Caco-2 (cell line): Measurements from ENCODE around the gene CHAF1A. TPM values are rescaled to one million over a fixed set of nuclear protein-coding genes. Genes with fewer than 3 reads are reported as not detected.

ENCODE experiments used
- BruUV-seq: library from RNA; stranded (reverse); fragments of 400-500 nt; replicated peaks from 2 replicates; lab custom pipeline; 2021; lab: Mats Ljungman, UMichigan
- CTCF ChIA-PET: fragments of 300-600 bp; sonication (Branson Sonifier 250); formaldehyde crosslinking; loops from one replicate; lab custom pipeline; 2022; ENCODE audit warnings: antibody characterized with exemption; lab: Charles Lee
- POLR2A ChIA-PET: fragments of 300-600 bp; sonication (Branson Sonifier 250); formaldehyde crosslinking; loops from one replicate; lab custom pipeline; 2022; ENCODE audit warnings: antibody characterized with exemption; lab: Charles Lee
- DNase-seq, 2 experiments: peaks; one replicate each; pipeline versions ENCODE4 v3.0.0 to v3.0.0-alpha.2; 2020 to 2022
- H3K27me3 ChIP-seq: replicated peaks from 2 replicates; pipeline ENCODE4 v1.6.0; 2011; ENCODE audit warnings: low read length; ENCODE audit not compliant: control insufficient read depth, insufficient read depth
- H3K36me3 ChIP-seq: 2 replicates; pipeline ENCODE4 v1.5.1; 2011; ENCODE audit warnings: low read length; ENCODE audit not compliant: control insufficient read depth, insufficient read depth
- H3K4me1 ChIP-seq: fragments of 250-450 bp; sonication (Bioruptor Pico); 2 replicates; pipeline ENCODE4 v1.5.1; 2020; ENCODE audit warnings: mild to moderate bottlenecking
- H3K4me3 ChIP-seq: 2 replicates; pipeline ENCODE4 v1.5.1; 2011; ENCODE audit warnings: low read depth, mild to moderate bottlenecking, control low read depth, low read length
- H3K9me3 ChIP-seq: fragments of 250-450 bp; sonication (Bioruptor Pico); 2 replicates; pipeline ENCODE4 v1.5.1; 2020; ENCODE audit warnings: mild to moderate bottlenecking, moderate library complexity
- H3K27ac Mint-ChIP-seq: one replicate; pipeline ENCODE4 v1.8.0; 2022; ENCODE audit warnings: mixed read lengths; ENCODE audit not compliant: unreplicated experiment
- H3K27me3 Mint-ChIP-seq: one replicate; pipeline ENCODE4 v1.8.0; 2022; ENCODE audit warnings: mixed read lengths; ENCODE audit not compliant: insufficient read depth, unreplicated experiment
- H3K36me3 Mint-ChIP-seq: one replicate; pipeline ENCODE4 v1.8.0; 2022; ENCODE audit warnings: mild to moderate bottlenecking, mixed read lengths; ENCODE audit not compliant: insufficient read depth, unreplicated experiment
- H3K4me1 Mint-ChIP-seq: one replicate; pipeline ENCODE4 v1.8.0; 2022; ENCODE audit warnings: low read depth, mixed read lengths; ENCODE audit not compliant: unreplicated experiment
- H3K4me3 Mint-ChIP-seq: one replicate; pipeline ENCODE4 v1.8.0; 2022; ENCODE audit warnings: mild to moderate bottlenecking, moderate library complexity, mixed read lengths; ENCODE audit not compliant: unreplicated experiment
- H3K9me3 Mint-ChIP-seq: one replicate; pipeline ENCODE4 v1.8.0; 2022; ENCODE audit warnings: mixed read lengths; ENCODE audit not compliant: unreplicated experiment
- intact Hi-C: fragments of 100-400 bp; cut with micrococcal nuclease; formaldehyde crosslinking; loops from one replicate; pipeline ENCODE4 v1.10.0; 2022; ENCODE audit not compliant: unreplicated experiment
- total RNA-seq: library from RNA; stranded (reverse); gene quantifications from 2 replicates; pipeline ENCODE4 v1.2.3, GENCODE V29; 2022
- TF ChIP-seq, protein P1 (sequence below), 2 experiments: fragments of 200-600 bp in 1 of 2; IDR thresholded peaks; 1 replicate in 1 of 2; 2 replicates in 1 of 2; pipeline versions ENCODE4 v1.5.1 to v1.8.0; 2011 to 2022; ENCODE audit warnings: antibody characterized with exemption in 1 of 2, control low read depth in 1 of 2, inconsistent platforms in 1 of 2, low read depth in 1 of 2, low read length in 1 of 2, mild to moderate bottlenecking in 1 of 2, moderate library complexity in 1 of 2; ENCODE audit not compliant: insufficient read depth in 1 of 2, severe bottlenecking in 1 of 2, unreplicated experiment in 1 of 2

Gene CHAF1A
- total RNA-seq, 1 experiment from 2014 or later, result 63.1 TPM

- Mint-ChIP-seq H3K27me3 (no peaks in the 10 kb centered on the region), H3K36me3 (peaks cover 13% of the 10 kb centered on the region), H3K27ac (no peak overlapping the region), H3K9me3 (no peaks in the 10 kb centered on the region), H3K4me1 (peaks cover 6% of the 10 kb centered on the region), H3K4me3 (peak overlapping the region; percentile 44)
- ChIA-PET CTCF (no interaction called here), POLR2A (no interaction called here)
- Histone ChIP-seq H3K27me3 (no peaks in the 10 kb centered on the region), H3K9me3 (no peaks in the 10 kb centered on the region), H3K4me1 (peaks cover 4% of the 10 kb centered on the region; the same call in 1 of the 2 replicates), H3K4me3 (no peak overlapping the region; the same call in 1 of the 2 replicates), H3K36me3 (no peaks in the 10 kb centered on the region; the same call in 1 of the 2 replicates)
- BruUV-seq, result no TSS peak
- DNase-seq, result no peak
- TF ChIP-seq, protein P1, sequence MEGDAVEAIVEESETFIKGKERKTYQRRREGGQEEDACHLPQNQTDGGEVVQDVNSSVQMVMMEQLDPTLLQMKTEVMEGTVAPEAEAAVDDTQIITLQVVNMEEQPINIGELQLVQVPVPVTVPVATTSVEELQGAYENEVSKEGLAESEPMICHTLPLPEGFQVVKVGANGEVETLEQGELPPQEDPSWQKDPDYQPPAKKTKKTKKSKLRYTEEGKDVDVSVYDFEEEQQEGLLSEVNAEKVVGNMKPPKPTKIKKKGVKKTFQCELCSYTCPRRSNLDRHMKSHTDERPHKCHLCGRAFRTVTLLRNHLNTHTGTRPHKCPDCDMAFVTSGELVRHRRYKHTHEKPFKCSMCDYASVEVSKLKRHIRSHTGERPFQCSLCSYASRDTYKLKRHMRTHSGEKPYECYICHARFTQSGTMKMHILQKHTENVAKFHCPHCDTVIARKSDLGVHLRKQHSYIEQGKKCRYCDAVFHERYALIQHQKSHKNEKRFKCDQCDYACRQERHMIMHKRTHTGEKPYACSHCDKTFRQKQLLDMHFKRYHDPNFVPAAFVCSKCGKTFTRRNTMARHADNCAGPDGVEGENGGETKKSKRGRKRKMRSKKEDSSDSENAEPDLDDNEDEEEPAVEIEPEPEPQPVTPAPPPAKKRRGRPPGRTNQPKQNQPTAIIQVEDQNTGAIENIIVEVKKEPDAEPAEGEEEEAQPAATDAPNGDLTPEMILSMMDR (IDR thresholded peaks at IDR 0.05; ENCODE audit: insufficient read depth in 1 of 2, low read depth in 1 of 2, low read length in 1 of 2, severe bottlenecking in 1 of 2, unreplicated experiment in 1 of 2), result no peak
- intact Hi-C loops, result no loop called here
Observed at GRCh38 chr19:4473763-4474513, 71.5 kb downstream of the CHAF1A start.

DNA sequence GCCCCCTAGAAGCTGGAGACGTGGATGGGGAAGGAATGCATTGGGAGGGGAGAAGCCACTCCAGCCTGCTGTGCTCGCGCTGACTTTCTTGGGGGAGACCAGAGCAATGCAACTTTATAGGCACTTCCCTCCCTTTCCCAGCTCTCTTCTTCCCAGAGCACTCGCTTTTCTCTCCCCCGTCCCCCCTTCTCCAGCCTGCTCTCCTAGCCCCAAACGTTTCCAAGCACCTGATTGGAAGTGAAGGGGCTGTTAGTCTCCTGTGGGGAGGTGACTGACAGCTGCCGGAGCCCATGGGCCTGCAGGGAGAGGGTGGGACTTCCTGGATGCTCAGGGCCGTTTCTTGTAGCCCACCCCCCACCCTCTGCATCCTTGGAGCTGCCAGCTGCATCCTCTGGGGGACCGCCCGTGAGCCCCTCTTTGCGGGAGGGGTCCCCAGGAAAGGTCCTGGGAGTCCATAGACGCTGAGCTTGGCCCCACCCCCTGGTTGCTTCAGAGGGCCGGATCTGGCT, 72.1 kb downstream of the CHAF1A start:
- H3K36me3 Mint-ChIP-seq, result peaks cover 13% of the 10 kb centered on the region
- H3K4me3 Mint-ChIP-seq, result peak overlapping the region; percentile 44
- H3K27ac Mint-ChIP-seq, result no peak overlapping the region
- H3K36me3 ChIP-seq, result no peaks in the 10 kb centered on the region; the same call in 1 of the 2 replicates
- CTCF ChIA-PET, result no interaction called here
- DNase-seq, result no peak
- POLR2A ChIA-PET, result no interaction called here
- H3K9me3 ChIP-seq, result no peaks in the 10 kb centered on the region
- TF ChIP-seq, protein P1 (IDR thresholded peaks at IDR 0.05; ENCODE audit: insufficient read depth in 1 of 2, low read depth in 1 of 2, low read length in 1 of 2, severe bottlenecking in 1 of 2, unreplicated experiment in 1 of 2), result no peak
- peaks cover 4% of the 10 kb centered on the region; the same call in 1 of the 2 replicates for H3K4me1 ChIP-seq
- no peaks in the 10 kb centered on the region for H3K27me3 ChIP-seq
- peaks cover 6% of the 10 kb centered on the region for H3K4me1 Mint-ChIP-seq
- H3K9me3 Mint-ChIP-seq, result no peaks in the 10 kb centered on the region
- intact Hi-C loops, result no loop called here
- H3K4me3 ChIP-seq, result no peak overlapping the region
- BruUV-seq, result no TSS peak
- no peaks in the 10 kb centered on the region for H3K27me3 Mint-ChIP-seq

DNA sequence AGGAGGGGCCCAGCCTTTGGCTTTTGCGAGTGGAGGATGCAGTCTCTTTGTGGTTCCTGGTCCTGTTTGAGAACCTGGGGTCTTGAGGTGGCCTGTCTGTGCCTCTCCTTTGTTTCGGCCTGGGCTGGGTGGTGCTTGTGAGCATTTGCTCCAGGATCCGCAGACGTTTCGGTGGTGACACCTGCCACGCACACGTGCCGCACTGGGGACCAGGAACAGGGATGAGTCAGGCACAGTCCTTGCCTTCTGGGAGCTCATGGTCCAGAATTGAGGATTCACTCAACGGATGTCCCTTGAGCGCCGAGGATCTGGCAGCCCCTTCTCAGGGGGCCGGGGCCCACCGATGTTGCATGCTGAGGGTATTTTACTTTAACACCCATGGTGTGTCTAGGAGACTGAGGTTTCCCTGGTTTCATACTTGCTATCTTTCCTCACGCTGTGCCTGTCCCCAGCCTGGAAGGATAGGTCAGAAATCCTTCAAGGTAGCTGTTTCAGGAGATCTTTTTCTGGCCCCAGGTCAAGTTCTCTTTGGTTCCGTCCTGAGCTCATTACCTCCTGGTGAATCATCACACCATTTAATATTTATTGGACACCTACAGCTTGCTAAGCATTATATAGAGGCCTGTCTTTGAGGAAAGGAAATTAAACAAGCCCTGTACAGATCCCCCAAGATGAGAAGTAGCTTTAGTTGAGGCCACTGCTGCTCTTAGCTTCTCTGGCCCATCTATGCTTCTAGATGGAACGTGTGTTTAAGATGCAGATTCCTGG, 74.8 kb downstream of the CHAF1A start:
- POLR2A ChIA-PET, result no interaction called here
- H3K27me3 ChIP-seq, result no peaks in the 10 kb centered on the region
- no peak overlapping the region for H3K4me3 ChIP-seq
- no peak overlapping the region for H3K4me3 Mint-ChIP-seq
- no peaks in the 10 kb centered on the region for H3K27me3 Mint-ChIP-seq
- intact Hi-C loops, result no loop called here
- H3K36me3 ChIP-seq, result no peaks in the 10 kb centered on the region; the same call in 1 of the 2 replicates
- CTCF ChIA-PET, result no interaction called here
- H3K27ac Mint-ChIP-seq, result no peak overlapping the region
- no peak for DNase-seq
- H3K4me1 Mint-ChIP-seq, result no peaks in the 10 kb centered on the region
- H3K9me3 ChIP-seq, result no peaks in the 10 kb centered on the region
- H3K36me3 Mint-ChIP-seq, result peaks cover 19% of the 10 kb centered on the region
- BruUV-seq, result TSS peak; percentile 14
- TF ChIP-seq, protein P1 (IDR thresholded peaks at IDR 0.05; ENCODE audit: insufficient read depth in 1 of 2, low read depth in 1 of 2, low read length in 1 of 2, severe bottlenecking in 1 of 2, unreplicated experiment in 1 of 2), result no peak
- H3K4me1 ChIP-seq, result no peaks in the 10 kb centered on the region
- no peaks in the 10 kb centered on the region for H3K9me3 Mint-ChIP-seq
